GM12891 (cell line): ENCODE data around the gene PDZD2.

Source experiments
- POLR2A ChIP-seq: IDR thresholded peaks from 2 replicates; pipeline ENCODE4 v1.6.1; 2011; ENCODE audit warnings: low read depth, low read length, control low read depth
- POLR2AphosphoS5 ChIP-seq: IDR thresholded peaks from 2 replicates; pipeline ENCODE4 v1.6.1; 2011; ENCODE audit warnings: low read depth, low read length, control low read depth
- SPI1 ChIP-seq: IDR thresholded peaks from 2 replicates; pipeline ENCODE4 v1.6.1; 2011; ENCODE audit warnings: low read depth, low read length, control low read depth
- TAF1 ChIP-seq: IDR thresholded peaks from 2 replicates; pipeline ENCODE4 v1.6.1; 2011; ENCODE audit warnings: low read depth, low read length, control low read depth

DNA sequence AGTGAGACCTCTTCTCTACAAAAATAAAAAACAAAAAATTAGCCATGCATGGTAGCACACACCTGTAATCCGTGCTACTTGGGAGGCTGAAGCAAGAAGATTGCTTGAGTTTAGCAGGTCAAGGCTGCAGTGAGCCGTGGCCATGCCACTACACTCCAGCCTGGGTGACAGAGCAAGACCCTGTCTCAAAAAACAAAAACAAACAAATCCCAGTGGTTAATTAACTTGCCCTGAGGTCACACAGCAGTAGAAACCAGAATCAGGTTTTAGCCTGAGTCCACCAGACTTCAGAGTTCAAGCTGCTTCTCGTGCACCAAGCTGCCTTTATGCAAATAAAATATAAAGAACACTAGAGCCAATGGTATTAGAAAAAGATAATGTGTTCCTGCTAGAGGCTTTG is 365.5 kb downstream of the PDZD2 start:
- TF ChIP-seq TAF1 (no peak), POLR2A (no peak), POLR2AphosphoS5 (no peak), SPI1 (no peak)
